ENCODE measurements around the gene PBX4. TPM values are rescaled to one million over a fixed set of nuclear protein-coding genes. Genes with fewer than 3 reads are reported as not detected.

Gene PBX4
- total and polyA plus RNA-seq, 4 donors, result 2.2 to 8.3 (median 6.8) TPM

GRCh38 chr19:19550972-19551852, 67.3 kb downstream of the PBX4 start:
- Histone ChIP-seq H3K9me3 (ENCODE audit: control insufficient read depth in 4 of 4, insufficient read depth in 3 of 4, low read length in 3 of 4) (peaks cover 0 to 6% (median 0%) of the 10 kb centered on the region in 4 donors), H3K27me3 (ENCODE audit: control insufficient read depth in 3 of 3, insufficient read depth in 3 of 3, low read length in 2 of 3) (peaks cover 0 to 4% (median 4%) of the 10 kb centered on the region in 3 donors), H3K36me3 (ENCODE audit: control insufficient read depth in 4 of 4, insufficient read depth in 4 of 4, low read length in 4 of 4) (no peaks in the 10 kb centered on the region), H3K9ac (ENCODE audit: insufficient read depth in 1 of 2, low read length in 2 of 2) (no peak overlapping the region), H3K27ac (ENCODE audit: low read depth in 1 of 2, low read length in 1 of 2) (no peak overlapping the region), H3K4me3 (no peak overlapping the region), H3K4me1 (ENCODE audit: control insufficient read depth in 5 of 5, insufficient read depth in 5 of 5, low read length in 5 of 5) (peaks cover 0 to 30% (median 2%) of the 10 kb centered on the region in 5 donors)
- no peak for ATAC-seq (ENCODE audit: insufficient read depth, low FRiP score)
- TF ChIP-seq CTCF (IDR thresholded peaks at IDR 0.05; ENCODE audit: control extremely low read depth, extremely low read depth), result no peak
- WGBS, 2 donors, result 81 to 88% methylated on average over 10 of the region's 10 CpGs
- no peak for DNase-seq

- Histone ChIP-seq H3K4me1 (ENCODE audit: control insufficient read depth in 5 of 5, insufficient read depth in 5 of 5, low read length in 5 of 5) (peaks cover 0 to 30% (median 2%) of the 10 kb centered on the region in 5 donors), H3K36me3 (ENCODE audit: control insufficient read depth in 4 of 4, insufficient read depth in 4 of 4, low read length in 4 of 4) (no peaks in the 10 kb centered on the region), H3K4me3 (no peak overlapping the region), H3K27me3 (ENCODE audit: control insufficient read depth in 3 of 3, insufficient read depth in 3 of 3, low read length in 2 of 3) (peaks cover 0 to 4% (median 4%) of the 10 kb centered on the region in 3 donors), H3K27ac (ENCODE audit: low read depth in 1 of 2, low read length in 1 of 2) (no peak overlapping the region), H3K9me3 (ENCODE audit: control insufficient read depth in 4 of 4, insufficient read depth in 3 of 4, low read length in 3 of 4) (peaks cover 0 to 6% (median 0%) of the 10 kb centered on the region in 4 donors), H3K9ac (ENCODE audit: insufficient read depth in 1 of 2, low read length in 2 of 2) (no peak overlapping the region)
- 47 to 52% methylated on average over 7 to 8 of the region's 8 CpGs for WGBS, 2 donors
- DNase-seq (peak; percentile 59 to 72 (median 63)), ATAC-seq (ENCODE audit: insufficient read depth, low FRiP score) (no peak)
- no peak for TF ChIP-seq CTCF (IDR thresholded peaks at IDR 0.05; ENCODE audit: control extremely low read depth, extremely low read depth)
These were observed 68.0 kb downstream of the PBX4 start for GRCh38 chr19:19550485-19550929.

GRCh38 chr19:19549804-19550464, 68.6 kb downstream of the PBX4 start:
- no peak for DNase-seq

More at GRCh38 chr19:19549804-19550464, 68.6 kb downstream of the PBX4 start:
- Histone ChIP-seq H3K9me3 (ENCODE audit: control insufficient read depth in 4 of 4, insufficient read depth in 3 of 4, low read length in 3 of 4) (peaks cover 0 to 8% (median 0%) of the 10 kb centered on the region in 4 donors), H3K4me3 (no peak overlapping the region), H3K36me3 (ENCODE audit: control insufficient read depth in 4 of 4, insufficient read depth in 4 of 4, low read length in 4 of 4) (no peaks in the 10 kb centered on the region), H3K27me3 (ENCODE audit: control insufficient read depth in 3 of 3, insufficient read depth in 3 of 3, low read length in 2 of 3) (peaks cover 0 to 4% (median 4%) of the 10 kb centered on the region in 3 donors), H3K9ac (ENCODE audit: insufficient read depth in 1 of 2, low read length in 2 of 2) (no peak overlapping the region), H3K27ac (ENCODE audit: low read depth in 1 of 2, low read length in 1 of 2) (no peak overlapping the region), H3K4me1 (ENCODE audit: control insufficient read depth in 5 of 5, insufficient read depth in 5 of 5, low read length in 5 of 5) (peaks cover 0 to 30% (median 2%) of the 10 kb centered on the region in 5 donors)
- no peak for ATAC-seq (ENCODE audit: insufficient read depth, low FRiP score)
- no peak for TF ChIP-seq CTCF (IDR thresholded peaks at IDR 0.05; ENCODE audit: control extremely low read depth, extremely low read depth)
- 68 to 69% methylated on average over 23 of the region's 23 CpGs for WGBS, 2 donors

Data from lung (tissue), 12 donors.